IMR-90 (cell line): ENCODE measurements around the gene GSS. TPM values are rescaled to one million over a fixed set of nuclear protein-coding genes. Genes with fewer than 3 reads are reported as not detected.

ENCODE experiments used
- ATAC-seq: fragments of 200-7000 bp; cut with Tn5 transposase; 2 replicates; pipeline ENCODE4 v1.9.1; 2020; ENCODE audit warnings: low read depth, mild to moderate bottlenecking, moderate library complexity
- BruUV-seq: library from RNA; stranded (reverse); fragments of 400-500 nt; replicated peaks from 2 replicates; lab custom pipeline; 2021; lab: Mats Ljungman, UMichigan
- CTCF ChIA-PET: fragments of 300-600 bp; formaldehyde crosslinking; extraction: SDS; loops from one replicate; lab custom pipeline; 2021; ENCODE audit warnings: antibody characterized with exemption; lab: Yijun Ruan, JAX
- POLR2A ChIA-PET: fragments of 300-600 bp; sonication (Branson Sonifier 250); formaldehyde crosslinking; loops from one replicate; lab custom pipeline; 2022; ENCODE audit warnings: antibody characterized with exemption; ENCODE audit not compliant: unreplicated experiment; lab: Charles Lee
- DNase-seq: peaks from one replicate; pipeline ENCODE4 v3.0.0; 2013
- H2AFZ ChIP-seq: replicated peaks from 2 replicates; pipeline ENCODE3; 2013; ENCODE audit warnings: low read length, mild to moderate bottlenecking; ENCODE audit not compliant: poor library complexity
- H2AK5ac ChIP-seq: 2 replicates; pipeline ENCODE4 v1.6.1; 2013; ENCODE audit warnings: low read depth, low read length, inconsistent platforms
- H2AK9ac ChIP-seq: replicated peaks from 2 replicates; pipeline ENCODE3; 2013; ENCODE audit warnings: mild to moderate bottlenecking, low read depth, low read length, moderate library complexity; ENCODE audit not compliant: poor library complexity
- H2BK120ac ChIP-seq: 2 replicates; pipeline ENCODE4 v1.6.1; 2013; ENCODE audit warnings: low read depth, low read length, inconsistent platforms
- H2BK15ac ChIP-seq: 3 replicates; pipeline ENCODE4 v1.6.1; 2013; ENCODE audit warnings: low read depth, low read length, inconsistent platforms
- H2BK20ac ChIP-seq: 2 replicates; pipeline ENCODE4 v1.6.1; 2013; ENCODE audit warnings: low read depth, mild to moderate bottlenecking, inconsistent platforms, low read length, moderate library complexity
- H2BK5ac ChIP-seq: 2 replicates; pipeline ENCODE4 v1.6.1; 2013; ENCODE audit warnings: mild to moderate bottlenecking, low read depth, low read length, inconsistent platforms; ENCODE audit not compliant: poor library complexity, severe bottlenecking
- H3K14ac ChIP-seq: replicated peaks from 2 replicates; pipeline ENCODE4 v1.6.1; 2013; ENCODE audit warnings: low read depth, low read length, inconsistent platforms
- H3K18ac ChIP-seq: 2 replicates; pipeline ENCODE4 v1.6.1; 2013; ENCODE audit warnings: low read depth, low read length, control low read depth
- H3K23ac ChIP-seq: 2 replicates; pipeline ENCODE4 v1.6.1; 2013; ENCODE audit warnings: low read depth, low read length, inconsistent platforms
- H3K27ac ChIP-seq: 2 replicates; pipeline ENCODE4 v1.5.1; 2013; ENCODE audit warnings: mild to moderate bottlenecking, control low read depth, low read length; ENCODE audit not compliant: insufficient read depth
- H3K27me3 ChIP-seq: 2 replicates; pipeline ENCODE4 v1.6.1; 2013; ENCODE audit warnings: low read length; ENCODE audit not compliant: control insufficient read depth, insufficient read depth
- H3K36me3 ChIP-seq: 2 replicates; pipeline ENCODE4 v1.6.1; 2013; ENCODE audit warnings: low read length, mixed read lengths; ENCODE audit not compliant: control insufficient read depth, insufficient read depth
- H3K4ac ChIP-seq: 2 replicates; pipeline ENCODE4 v1.6.1; 2013; ENCODE audit warnings: low read depth, low read length, inconsistent platforms
- H3K4me1 ChIP-seq: 2 replicates; pipeline ENCODE4 v1.6.1; 2013; ENCODE audit warnings: low read length, mixed read lengths; ENCODE audit not compliant: control insufficient read depth, insufficient read depth
- H3K4me2 ChIP-seq: 2 replicates; pipeline ENCODE4 v1.6.1; 2013; ENCODE audit warnings: low read depth, mild to moderate bottlenecking, control low read depth, low read length, moderate library complexity
- H3K4me3 ChIP-seq: 2 replicates; pipeline ENCODE4 v1.5.1; 2013; ENCODE audit warnings: low read depth, mild to moderate bottlenecking, control low read depth, low read length, moderate library complexity; ENCODE audit not compliant: insufficient read depth
- H3K56ac ChIP-seq: 2 replicates; pipeline ENCODE4 v1.6.1; 2013; ENCODE audit warnings: low read length, inconsistent platforms; ENCODE audit not compliant: insufficient read depth; ENCODE audit errors: extremely low read depth
- H3K79me1 ChIP-seq, 2 experiments: 2 replicates each; pipeline ENCODE4 v1.6.1; 2013; ENCODE audit warnings: low read length in 2 of 2, inconsistent platforms in 1 of 2, low read depth in 1 of 2
- H3K9ac ChIP-seq: 2 replicates; pipeline ENCODE4 v1.6.1; 2013; ENCODE audit warnings: low read depth, low read length, control low read depth
- H3K9me1 ChIP-seq: 2 replicates; pipeline ENCODE4 v1.6.1; 2013; ENCODE audit warnings: low read length, inconsistent platforms; ENCODE audit not compliant: insufficient read depth
- H3K9me3 ChIP-seq: 2 replicates; pipeline ENCODE4 v1.6.1; 2013; ENCODE audit warnings: low read length; ENCODE audit not compliant: control insufficient read depth, insufficient read depth
- H4K20me1 ChIP-seq: 2 replicates; pipeline ENCODE4 v1.6.1; 2013; ENCODE audit warnings: low read length, inconsistent platforms; ENCODE audit not compliant: insufficient read depth
- H4K5ac ChIP-seq: 2 replicates; pipeline ENCODE4 v1.6.1; 2013; ENCODE audit warnings: mild to moderate bottlenecking, low read depth, low read length, control low read depth
- H4K8ac ChIP-seq, 2 experiments: 2 replicates each; pipeline ENCODE4 v1.6.1; 2013; ENCODE audit warnings: low read depth in 2 of 2, low read length in 2 of 2, control low read depth in 1 of 2, inconsistent platforms in 1 of 2
- H4K91ac ChIP-seq: 2 replicates; pipeline ENCODE4 v1.6.1; 2013; ENCODE audit warnings: low read depth, low read length, inconsistent platforms; ENCODE audit not compliant: insufficient read depth
- CHD1 ChIP-seq: IDR thresholded peaks from 2 replicates; pipeline ENCODE4 v1.6.1; 2012; ENCODE audit warnings: low read depth, low read length, improper control_type of control experiment
- CTCF ChIP-seq: conservative IDR thresholded peaks from 2 replicates; pipeline ENCODE4 v1.5.1; 2012; ENCODE audit warnings: mild to moderate bottlenecking, low read depth, low read length, improper control_type of control experiment
- MAZ ChIP-seq: IDR thresholded peaks from 2 replicates; pipeline ENCODE4 v1.6.1; 2012; ENCODE audit warnings: low read depth, mild to moderate bottlenecking, low read length, improper control_type of control experiment, moderate library complexity, borderline replicate concordance
- POLR2A ChIP-seq: IDR thresholded peaks from 2 replicates; pipeline ENCODE4 v1.6.1; 2012; ENCODE audit warnings: mild to moderate bottlenecking, low read depth, low read length
- SMC3 ChIP-seq: fragments of 150-350 bp; IDR thresholded peaks from 2 replicates; pipeline ENCODE4 v1.6.1; 2016; ENCODE audit warnings: low read depth, mild to moderate bottlenecking, antibody characterized with exemption, low read length, moderate library complexity
- WGBS, 2 experiments: methylation state at CpG; one replicate each; pipeline versions ENCODE4 v1.1.5 to v1.1.7; 2013; ENCODE audit warnings: missing lambda C conversion rate in 2 of 2; ENCODE audit not compliant: insufficient read length in 1 of 2; ENCODE audit errors: extremely low coverage in 2 of 2; 5-methylcytosine and 5-hydroxymethylcytosine counted together
- dilution Hi-C: fragments of 300-500 bp; cut with HindIII; formaldehyde crosslinking; loops from one replicate; pipeline ENCODE4 v1.14.3; 2018; ENCODE audit warnings: low sequenced_read_pairs; ENCODE audit not compliant: unreplicated experiment
- in situ Hi-C: fragments of 300-500 bp; cut with MboI; formaldehyde crosslinking; loops from 3 replicates; pipeline ENCODE4 v1.14.3; 2019; ENCODE audit warnings: low sequenced_read_pairs, inconsistent platforms, mixed read lengths
- intact Hi-C: fragments of 100-400 bp; cut with micrococcal nuclease; formaldehyde crosslinking; loops from 2 replicates; pipeline ENCODE4 v1.10.0; 2022
- polyA plus RNA-seq, 3 experiments: library from polyadenylated mRNA; depleted of rRNA; stranded (reverse); fragments of >200 nt; gene quantifications; 2 replicates each; pipeline ENCODE4 v1.2.3, GENCODE V29; 2012; ENCODE audit warnings: low replicate concordance in 1 of 3
- total RNA-seq: library from RNA; depleted of rRNA; stranded (reverse); fragments of >200 nt; gene quantifications from 2 replicates; pipeline ENCODE4 v1.2.3, GENCODE V29; 2012
- TF ChIP-seq, protein P1 (sequence below): fragments of 150-350 bp; IDR thresholded peaks from 2 replicates; pipeline ENCODE4 v1.6.1; 2016; ENCODE audit warnings: low read depth, mild to moderate bottlenecking, low read length, moderate library complexity, borderline replicate concordance

Gene GSS
- total and polyA plus RNA-seq, 2 of the 4 experiments (the other 2 are of a cell fraction) = 73.7 to 90.0 TPM

DNA sequence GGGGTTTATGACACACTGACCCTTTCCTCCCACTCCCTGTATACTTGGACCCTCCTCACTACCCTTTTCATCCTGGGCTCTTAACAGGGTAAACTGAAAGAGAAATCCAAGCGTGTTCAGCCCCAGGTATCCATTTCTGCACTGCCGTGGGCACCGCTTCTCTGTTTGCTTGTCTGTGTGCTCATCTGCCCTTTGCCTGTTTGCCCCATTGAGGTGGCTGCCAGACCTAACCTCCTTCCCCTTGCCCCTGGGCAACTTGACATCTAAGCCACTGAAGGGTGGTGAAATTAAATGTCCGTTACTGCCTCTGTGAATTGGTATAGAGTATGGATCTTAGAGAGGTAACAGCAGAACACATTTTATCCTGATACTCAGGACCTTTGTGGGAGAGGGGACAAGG, 40.5 kb downstream of the GSS start:
- BruUV-seq = no TSS peak

More for the DNA sequence above, 40.5 kb downstream of the GSS start:
- Histone ChIP-seq H4K8ac (no peak overlapping the region), H2BK120ac (no peak overlapping the region), H2AFZ (no peak overlapping the region), H3K4me2 (no peak overlapping the region), H4K91ac (no peak overlapping the region), H3K9me1 (peaks cover 7% of the 10 kb centered on the region), H3K23ac (no peak overlapping the region), H3K36me3 (peaks cover 14% of the 10 kb centered on the region), H2BK15ac (no peak overlapping the region), H3K27me3 (no peaks in the 10 kb centered on the region), H3K79me1 (peaks cover 4 to 6% of the 10 kb centered on the region in 2 experiments; a peak in 2 of 4 replicates), H3K4ac (no peak overlapping the region), H3K9me3 (no peaks in the 10 kb centered on the region), H4K20me1 (no peaks in the 10 kb centered on the region), H3K14ac (no peak overlapping the region), H2BK20ac (no peak overlapping the region), H3K4me1 (no peaks in the 10 kb centered on the region), H3K9ac (no peak overlapping the region), H2AK5ac (no peak overlapping the region), H3K27ac (no peak overlapping the region), H3K18ac (no peak overlapping the region), H2BK5ac (no peak overlapping the region), H4K5ac (no peak overlapping the region), H3K4me3 (no peak overlapping the region), H2AK9ac (no peak overlapping the region), H3K56ac (no peak overlapping the region)
- CTCF ChIA-PET = no interaction called here
- WGBS, 2 experiments = 100% methylated on average over 2 of the region's 4 CpGs; no CpG with 5 or more reads in 1 of the 2 experiments
- TF ChIP-seq CHD1 (no peak), MAZ (no peak), SMC3 (no peak), CTCF (no peak), POLR2A (no peak)
- TF ChIP-seq, protein P1, sequence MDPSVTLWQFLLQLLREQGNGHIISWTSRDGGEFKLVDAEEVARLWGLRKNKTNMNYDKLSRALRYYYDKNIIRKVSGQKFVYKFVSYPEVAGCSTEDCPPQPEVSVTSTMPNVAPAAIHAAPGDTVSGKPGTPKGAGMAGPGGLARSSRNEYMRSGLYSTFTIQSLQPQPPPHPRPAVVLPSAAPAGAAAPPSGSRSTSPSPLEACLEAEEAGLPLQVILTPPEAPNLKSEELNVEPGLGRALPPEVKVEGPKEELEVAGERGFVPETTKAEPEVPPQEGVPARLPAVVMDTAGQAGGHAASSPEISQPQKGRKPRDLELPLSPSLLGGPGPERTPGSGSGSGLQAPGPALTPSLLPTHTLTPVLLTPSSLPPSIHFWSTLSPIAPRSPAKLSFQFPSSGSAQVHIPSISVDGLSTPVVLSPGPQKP = no peak
- in situ Hi-C loops = no loop called here
- DNase-seq (no peak), ATAC-seq (no peak)
- intact Hi-C loops = no loop called here
- dilution Hi-C loops = no loop called here
- POLR2A ChIA-PET = no interaction called here
